GM10248 (cell line): ENCODE measurements around the gene BBX.
A peak's percentile ranks its signal among the peaks of the same experiment; 100 is the strongest.

Experiments
- CTCF ChIA-PET: fragments of 300-600 bp; sonication (Branson Sonifier 250); formaldehyde crosslinking; extraction: SDS; loops from one replicate; lab custom pipeline; 2021; ENCODE audit warnings: antibody characterized with exemption; lab: Yijun Ruan, JAX
- POLR2A ChIA-PET: fragments of 350-650 bp; sonication (Branson Sonifier 250); formaldehyde crosslinking; extraction: SDS; loops from one replicate; lab custom pipeline; 2020; ENCODE audit warnings: antibody characterized with exemption; lab: Yijun Ruan, JAX
- DNase-seq: peaks from one replicate; pipeline ENCODE4 v3.0.0; 2012; ENCODE audit errors: extremely low spot score
- CTCF ChIP-seq: IDR thresholded peaks from 2 replicates; pipeline ENCODE4 v1.5.1; 2012; ENCODE audit warnings: mild to moderate bottlenecking, low read depth; ENCODE audit errors: extremely low read depth, missing control alignments, control extremely low read depth

Gene BBX

DNA sequence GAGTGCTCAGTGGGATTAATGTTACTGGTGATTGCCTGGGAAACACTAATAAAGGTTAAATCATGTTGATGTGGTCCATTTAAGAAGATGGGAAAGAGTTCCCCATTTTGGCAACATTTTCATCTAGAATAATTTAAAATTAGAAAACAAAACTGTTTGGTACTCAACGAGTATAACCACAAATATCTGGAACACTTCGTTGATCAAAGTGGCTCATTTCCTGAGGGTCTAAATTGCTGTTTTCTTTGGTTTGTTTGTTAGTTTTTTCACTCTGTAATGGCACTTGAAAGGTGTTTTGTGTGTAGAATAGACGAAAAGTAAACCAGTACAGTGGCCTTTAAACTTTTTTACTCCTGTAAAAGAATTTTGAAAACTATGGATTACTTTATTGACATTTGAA lies 73.9 kb downstream of the BBX start:
- CTCF ChIA-PET, result no interaction called here
- TF ChIP-seq CTCF, result no peak
- no peak for DNase-seq
- POLR2A ChIA-PET, result no interaction called here

- CTCF ChIA-PET, result interaction anchor here (0.8 to 3.6 kb wide), 8 partner anchors 8 to 363 kb away, joined by 3 to 15 read pairs (median 5); no protein-coding TSS in a partner anchor
- peak; percentile 48 for DNase-seq
- POLR2A ChIA-PET, result interaction anchor here (1.2 to 1.5 kb wide), 2 partner anchors 14 to 18 kb away, joined by 3 read pairs; no protein-coding TSS in a partner anchor
- TF ChIP-seq CTCF, result no peak
Measured at GRCh38 chr3:107598926-107599771, 76.4 kb downstream of the BBX start.

DNA sequence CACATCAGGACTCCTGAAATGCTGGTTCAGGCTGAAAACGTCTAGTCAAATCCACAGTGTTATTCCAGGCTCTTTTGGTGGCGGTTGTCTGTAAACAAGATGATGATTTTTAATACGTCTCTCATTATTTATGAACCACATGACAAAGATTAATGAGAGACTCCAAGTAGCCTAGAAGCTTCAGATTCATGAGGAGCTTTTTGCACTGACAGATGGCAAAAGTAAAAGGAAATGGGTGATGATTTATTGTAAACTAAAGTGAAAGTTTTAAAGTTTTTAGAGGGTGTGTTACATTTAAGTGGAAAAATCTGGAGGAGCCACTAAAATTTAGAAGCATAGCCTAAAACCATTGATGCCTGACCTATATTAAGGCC lies 77.0 kb downstream of the BBX start:
- DNase-seq, result no peak
- ChIA-PET CTCF (interaction anchor here (1.0 to 3.6 kb wide), 6 partner anchors 8 to 363 kb away, joined by 3 to 15 read pairs (median 5); no protein-coding TSS in a partner anchor), POLR2A (interaction anchor here (1.2 to 1.5 kb wide), 2 partner anchors 13 to 18 kb away, joined by 3 read pairs; no protein-coding TSS in a partner anchor)
- no peak for TF ChIP-seq CTCF

DNA sequence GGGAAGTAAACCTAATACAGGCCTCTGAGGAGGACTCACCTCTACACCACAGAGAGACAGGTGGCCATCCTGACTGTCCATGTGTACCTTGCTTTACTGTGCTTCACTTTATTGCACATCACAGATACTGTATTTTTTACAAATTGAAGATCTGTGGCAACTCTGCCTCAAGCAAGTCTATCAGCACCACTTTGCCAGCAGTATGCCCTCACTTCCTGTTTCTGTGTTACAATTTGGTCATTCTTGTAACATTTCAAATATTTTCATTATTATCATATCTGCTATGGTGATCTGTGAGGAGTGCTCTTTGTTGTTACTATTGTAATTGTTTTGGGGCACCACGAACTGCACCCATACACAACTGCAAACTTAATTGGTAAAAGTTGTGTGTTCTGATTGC lies 78.0 kb downstream of the BBX start:
- DNase-seq, result no peak
- CTCF ChIA-PET, result interaction anchor here (1.6 to 3.6 kb wide), 2 partner anchors 9 to 74 kb away, joined by 3 to 15 read pairs; no protein-coding TSS in a partner anchor

GRCh38 chr3:107604057-107604822 lies 81.5 kb downstream of the BBX start:
- ChIA-PET POLR2A (interaction anchor here (0.7 kb wide), 1 partner anchor 53 kb away, joined by 3 read pairs; no protein-coding TSS in a partner anchor), CTCF (interaction anchor here (1.0 to 4.5 kb wide), 3 partner anchors 9 to 12 kb away, joined by 3 to 16 read pairs (median 3); no protein-coding TSS in a partner anchor)
- DNase-seq, result no peak
- TF ChIP-seq CTCF, result no peak

More for the DNA sequence above, 78.0 kb downstream of the BBX start:
- TF ChIP-seq CTCF, result no peak
- POLR2A ChIA-PET, result no interaction called here
